ENCODE data around the gene ART4. TPM values are rescaled to one million over a fixed set of nuclear protein-coding genes. Genes with fewer than 3 reads are reported as not detected.

The ART4 gene
- total RNA-seq, 1 experiment from 2014 or later, result 0.57 TPM

DNA sequence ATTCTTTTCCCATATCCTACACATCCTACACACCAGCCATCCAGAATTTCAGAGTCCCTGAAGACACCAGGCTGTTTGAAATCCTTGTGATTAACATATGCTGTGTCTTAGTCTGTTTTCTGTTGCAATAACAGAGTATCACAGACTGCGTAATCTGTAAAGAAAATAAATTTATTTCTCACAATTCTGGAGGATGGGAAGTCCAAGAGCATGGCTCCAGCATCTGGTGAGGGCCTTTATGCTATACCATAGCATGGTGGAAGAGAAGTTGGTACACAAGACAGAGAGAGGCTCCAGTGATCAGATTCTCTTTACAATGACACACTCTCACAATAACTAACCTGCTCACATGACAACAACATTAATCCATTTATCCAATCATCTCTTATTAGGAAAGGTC lies 4.1 kb downstream of the ART4 start:
- no TSS peak for BruUV-seq (replicated peaks)
- H3K9me3 Mint-ChIP-seq (ENCODE audit: unreplicated experiment), result peaks cover 11% of the 10 kb centered on the region
- CTCF ChIA-PET, result no interaction called here

DNA sequence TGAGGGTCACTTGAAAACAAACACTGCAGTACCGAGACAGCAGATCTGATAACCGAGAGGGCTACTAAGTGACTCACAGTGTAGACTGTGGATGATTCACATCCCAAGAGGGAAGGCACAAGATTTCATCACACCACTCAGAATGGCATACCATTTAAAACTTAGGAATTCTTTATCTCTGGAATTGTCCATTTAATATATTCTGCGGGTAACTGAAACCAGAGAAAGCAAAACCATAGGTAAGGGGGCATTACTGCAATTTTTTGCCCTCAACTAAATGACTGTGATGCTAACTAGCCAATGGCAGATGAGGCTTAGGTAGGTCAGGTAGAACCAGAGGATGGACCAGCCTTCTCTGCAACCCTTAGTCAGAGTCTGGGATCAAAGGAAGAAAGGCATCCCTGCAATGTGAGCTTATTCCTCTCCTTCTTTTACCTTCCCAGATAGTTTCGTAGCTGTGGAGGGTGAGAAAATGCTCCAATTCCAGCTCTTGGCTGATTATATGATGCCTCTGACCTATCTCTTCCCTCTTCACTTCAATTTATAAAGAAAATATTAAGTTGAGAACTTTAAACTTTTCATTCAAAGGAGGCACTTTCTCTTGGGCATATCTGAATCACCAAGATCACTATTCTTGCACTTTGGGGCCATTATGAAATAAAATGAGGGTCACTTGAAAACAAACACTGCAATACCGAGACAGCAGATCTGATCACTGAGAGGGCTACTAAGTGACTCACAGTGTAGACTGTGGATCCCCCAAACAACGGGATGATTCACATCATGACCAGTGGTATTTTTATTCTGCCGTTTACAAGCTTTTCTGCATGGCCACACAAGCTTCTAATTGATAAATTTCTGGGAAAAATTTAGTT lies 6.8 kb downstream of the ART4 start:
- H3K27me3 Mint-ChIP-seq (ENCODE audit: insufficient read depth, unreplicated experiment), result peaks cover 5% of the 10 kb centered on the region
- H3K4me3 ChIP-seq (ENCODE audit: low read depth, low read length), result no peak overlapping the region
- H3K36me3 ChIP-seq (ENCODE audit: control insufficient read depth, insufficient read depth, low read length), result no peaks in the 10 kb centered on the region
- peak overlapping the region; percentile 37 for H3K4me3 Mint-ChIP-seq (ENCODE audit: unreplicated experiment)
- intact Hi-C loops (cut with micrococcal nuclease; ENCODE audit: unreplicated experiment), result no loop called here
- no peaks in the 10 kb centered on the region for H3K36me3 Mint-ChIP-seq (ENCODE audit: insufficient read depth, unreplicated experiment)
- peaks cover 12% of the 10 kb centered on the region for H3K4me1 Mint-ChIP-seq (ENCODE audit: low read depth, unreplicated experiment)
- POLR2A ChIA-PET, result no interaction called here
- BruUV-seq (replicated peaks), result no TSS peak
- TF ChIP-seq, protein P1, sequence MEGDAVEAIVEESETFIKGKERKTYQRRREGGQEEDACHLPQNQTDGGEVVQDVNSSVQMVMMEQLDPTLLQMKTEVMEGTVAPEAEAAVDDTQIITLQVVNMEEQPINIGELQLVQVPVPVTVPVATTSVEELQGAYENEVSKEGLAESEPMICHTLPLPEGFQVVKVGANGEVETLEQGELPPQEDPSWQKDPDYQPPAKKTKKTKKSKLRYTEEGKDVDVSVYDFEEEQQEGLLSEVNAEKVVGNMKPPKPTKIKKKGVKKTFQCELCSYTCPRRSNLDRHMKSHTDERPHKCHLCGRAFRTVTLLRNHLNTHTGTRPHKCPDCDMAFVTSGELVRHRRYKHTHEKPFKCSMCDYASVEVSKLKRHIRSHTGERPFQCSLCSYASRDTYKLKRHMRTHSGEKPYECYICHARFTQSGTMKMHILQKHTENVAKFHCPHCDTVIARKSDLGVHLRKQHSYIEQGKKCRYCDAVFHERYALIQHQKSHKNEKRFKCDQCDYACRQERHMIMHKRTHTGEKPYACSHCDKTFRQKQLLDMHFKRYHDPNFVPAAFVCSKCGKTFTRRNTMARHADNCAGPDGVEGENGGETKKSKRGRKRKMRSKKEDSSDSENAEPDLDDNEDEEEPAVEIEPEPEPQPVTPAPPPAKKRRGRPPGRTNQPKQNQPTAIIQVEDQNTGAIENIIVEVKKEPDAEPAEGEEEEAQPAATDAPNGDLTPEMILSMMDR (IDR thresholded peaks at IDR 0.05; ENCODE audit: insufficient read depth in 1 of 2, low read depth in 1 of 2, low read length in 1 of 2, severe bottlenecking in 1 of 2, unreplicated experiment in 1 of 2), result no peak
- CTCF ChIA-PET, result no interaction called here
- H3K9me3 ChIP-seq, result no peaks in the 10 kb centered on the region
- H3K27ac Mint-ChIP-seq (ENCODE audit: unreplicated experiment), result peak overlapping the region; percentile 75
- H3K27me3 ChIP-seq (replicated peaks; ENCODE audit: control insufficient read depth, insufficient read depth, low read length), result no peaks in the 10 kb centered on the region
- peak in 1 of 2 experiments; percentile 33 for DNase-seq
- H3K9me3 Mint-ChIP-seq (ENCODE audit: unreplicated experiment), result peaks cover 21% of the 10 kb centered on the region
- H3K4me1 ChIP-seq, result peaks cover 30% of the 10 kb centered on the region

More for the DNA sequence above, 4.1 kb downstream of the ART4 start:
- DNase-seq, result no peak
- no peaks in the 10 kb centered on the region for H3K36me3 Mint-ChIP-seq (ENCODE audit: insufficient read depth, unreplicated experiment)
- TF ChIP-seq, protein P1 (IDR thresholded peaks at IDR 0.05; ENCODE audit: insufficient read depth in 1 of 2, low read depth in 1 of 2, low read length in 1 of 2, severe bottlenecking in 1 of 2, unreplicated experiment in 1 of 2), result no peak
- Histone ChIP-seq H3K9me3 (no peaks in the 10 kb centered on the region), H3K27me3 (replicated peaks; ENCODE audit: control insufficient read depth, insufficient read depth, low read length) (no peaks in the 10 kb centered on the region), H3K4me1 (peaks cover 52% of the 10 kb centered on the region), H3K36me3 (ENCODE audit: control insufficient read depth, insufficient read depth, low read length) (no peaks in the 10 kb centered on the region), H3K4me3 (ENCODE audit: low read depth, low read length) (no peak overlapping the region)
- H3K4me1 Mint-ChIP-seq (ENCODE audit: low read depth, unreplicated experiment), result peaks cover 25% of the 10 kb centered on the region
- no peaks in the 10 kb centered on the region for H3K27me3 Mint-ChIP-seq (ENCODE audit: insufficient read depth, unreplicated experiment)
- intact Hi-C loops (cut with micrococcal nuclease; ENCODE audit: unreplicated experiment), result no loop called here
- H3K27ac Mint-ChIP-seq (ENCODE audit: unreplicated experiment), result no peak overlapping the region
- POLR2A ChIA-PET, result no interaction called here
- H3K4me3 Mint-ChIP-seq (ENCODE audit: unreplicated experiment), result no peak overlapping the region

DNA sequence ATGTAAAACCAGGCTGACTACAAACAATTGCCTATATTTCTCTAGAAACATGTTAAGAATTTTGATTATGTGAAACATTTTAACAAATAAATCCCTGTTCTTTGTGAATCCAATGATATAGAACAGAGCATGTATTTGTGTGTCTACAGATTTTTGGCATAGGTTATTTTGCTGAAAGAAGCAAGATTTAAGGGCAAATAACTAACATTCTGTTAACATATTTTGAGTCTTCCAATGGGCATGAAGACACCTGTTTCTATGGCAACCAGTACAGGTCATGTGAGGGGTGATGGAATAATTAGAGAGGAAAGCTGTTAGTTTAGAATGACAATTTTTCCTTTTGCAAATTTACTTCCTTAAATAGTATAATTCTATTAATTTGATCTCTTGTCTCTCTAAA lies 8.8 kb downstream of the ART4 start:
- H3K27ac Mint-ChIP-seq (ENCODE audit: unreplicated experiment), result no peak overlapping the region
- BruUV-seq (replicated peaks), result no TSS peak
- H3K4me3 ChIP-seq (ENCODE audit: low read depth, low read length), result no peak overlapping the region
- H3K9me3 ChIP-seq, result no peaks in the 10 kb centered on the region
- H3K27me3 ChIP-seq (replicated peaks; ENCODE audit: control insufficient read depth, insufficient read depth, low read length), result no peaks in the 10 kb centered on the region
- H3K4me3 Mint-ChIP-seq (ENCODE audit: unreplicated experiment), result no peak overlapping the region
- ChIA-PET POLR2A (interaction anchor here (0.5 kb wide), 1 partner anchor 53 kb away, joined by 3 read pairs; no protein-coding TSS in a partner anchor), CTCF (no interaction called here)
- TF ChIP-seq, protein P1 (IDR thresholded peaks at IDR 0.05; ENCODE audit: insufficient read depth in 1 of 2, low read depth in 1 of 2, low read length in 1 of 2, severe bottlenecking in 1 of 2, unreplicated experiment in 1 of 2), result no peak
- H3K4me1 Mint-ChIP-seq (ENCODE audit: low read depth, unreplicated experiment), result peaks cover 5% of the 10 kb centered on the region
- no peaks in the 10 kb centered on the region for H3K36me3 ChIP-seq (ENCODE audit: control insufficient read depth, insufficient read depth, low read length)
- H3K9me3 Mint-ChIP-seq (ENCODE audit: unreplicated experiment), result peaks cover 21% of the 10 kb centered on the region
- DNase-seq, result no peak
- H3K27me3 Mint-ChIP-seq (ENCODE audit: insufficient read depth, unreplicated experiment), result peaks cover 5% of the 10 kb centered on the region
- intact Hi-C loops (cut with micrococcal nuclease; ENCODE audit: unreplicated experiment), result no loop called here
- H3K4me1 ChIP-seq, result peaks cover 20% of the 10 kb centered on the region
- H3K36me3 Mint-ChIP-seq (ENCODE audit: insufficient read depth, unreplicated experiment), result no peaks in the 10 kb centered on the region

Data from Caco-2 (cell line).